ENCODE measurements around the gene VPS13D. TPM values are rescaled to one million over a fixed set of nuclear protein-coding genes. Genes with fewer than 3 reads are reported as not detected.

VPS13D gene
- total RNA-seq, 1 experiment from 2014 or later, result 36.5 TPM

DNA sequence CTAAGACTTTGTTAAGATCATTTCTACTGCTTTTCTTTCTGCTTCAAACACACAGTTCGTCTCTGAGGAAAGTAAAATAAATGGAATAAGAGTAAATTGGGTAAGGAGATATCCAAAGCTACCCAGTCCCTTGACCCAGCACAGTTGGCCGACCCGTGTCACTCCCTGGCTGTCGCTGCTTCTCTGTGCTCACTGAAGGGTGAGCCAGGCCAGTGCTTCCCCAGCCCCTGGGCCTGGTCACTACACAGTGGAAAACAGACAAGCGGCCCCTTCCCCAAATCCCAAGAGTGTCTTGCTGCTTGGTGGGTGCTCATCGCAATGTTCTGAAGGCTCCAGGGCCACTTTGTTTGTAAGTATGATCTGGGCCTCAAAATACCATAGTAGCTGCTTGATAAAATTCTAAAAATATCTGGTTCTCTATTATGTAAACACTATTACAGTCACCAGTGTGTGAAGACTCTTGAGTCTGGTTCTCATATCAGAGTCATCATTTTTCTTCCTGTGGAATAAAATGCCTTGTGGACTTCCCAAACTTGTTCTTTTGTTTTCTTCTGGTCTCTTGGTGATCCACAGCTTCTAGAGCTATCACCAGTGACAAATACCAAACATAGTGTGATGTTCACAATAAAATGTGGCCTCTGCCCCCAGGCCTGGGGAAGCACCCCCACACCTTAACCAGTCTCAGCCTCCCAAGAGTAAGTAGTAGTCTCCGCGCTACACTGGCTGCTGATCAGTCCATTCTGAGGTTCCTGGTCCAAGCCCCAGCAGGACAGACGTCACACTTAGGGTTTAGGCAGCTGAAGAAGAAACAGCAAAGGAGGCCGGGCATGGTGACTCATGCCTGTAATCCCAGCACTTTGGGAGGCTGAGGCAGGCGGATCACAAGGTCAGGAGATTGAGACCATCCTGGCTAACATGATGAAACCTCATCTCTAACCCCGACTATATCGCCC is 282.0 kb downstream of the VPS13D start:
- Mint-ChIP-seq H3K4me1 (ENCODE audit: insufficient read depth, unreplicated experiment) (no peaks in the 10 kb centered on the region), H3K9me3 (ENCODE audit: unreplicated experiment) (no peaks in the 10 kb centered on the region), H3K27me3 (ENCODE audit: insufficient read depth, unreplicated experiment) (no peaks in the 10 kb centered on the region), H3K36me3 (ENCODE audit: insufficient read depth, unreplicated experiment) (peaks cover 35% of the 10 kb centered on the region), H3K27ac (ENCODE audit: low read depth, unreplicated experiment) (no peak overlapping the region), H3K4me3 (ENCODE audit: unreplicated experiment) (no peak overlapping the region)
- no peak for DNase-seq (ENCODE audit: unreplicated experiment)
- TF ChIP-seq, protein P1, sequence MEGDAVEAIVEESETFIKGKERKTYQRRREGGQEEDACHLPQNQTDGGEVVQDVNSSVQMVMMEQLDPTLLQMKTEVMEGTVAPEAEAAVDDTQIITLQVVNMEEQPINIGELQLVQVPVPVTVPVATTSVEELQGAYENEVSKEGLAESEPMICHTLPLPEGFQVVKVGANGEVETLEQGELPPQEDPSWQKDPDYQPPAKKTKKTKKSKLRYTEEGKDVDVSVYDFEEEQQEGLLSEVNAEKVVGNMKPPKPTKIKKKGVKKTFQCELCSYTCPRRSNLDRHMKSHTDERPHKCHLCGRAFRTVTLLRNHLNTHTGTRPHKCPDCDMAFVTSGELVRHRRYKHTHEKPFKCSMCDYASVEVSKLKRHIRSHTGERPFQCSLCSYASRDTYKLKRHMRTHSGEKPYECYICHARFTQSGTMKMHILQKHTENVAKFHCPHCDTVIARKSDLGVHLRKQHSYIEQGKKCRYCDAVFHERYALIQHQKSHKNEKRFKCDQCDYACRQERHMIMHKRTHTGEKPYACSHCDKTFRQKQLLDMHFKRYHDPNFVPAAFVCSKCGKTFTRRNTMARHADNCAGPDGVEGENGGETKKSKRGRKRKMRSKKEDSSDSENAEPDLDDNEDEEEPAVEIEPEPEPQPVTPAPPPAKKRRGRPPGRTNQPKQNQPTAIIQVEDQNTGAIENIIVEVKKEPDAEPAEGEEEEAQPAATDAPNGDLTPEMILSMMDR (IDR thresholded peaks at IDR 0.05; ENCODE audit: unreplicated experiment), result no peak
- intact Hi-C loops (cut with micrococcal nuclease), result no loop called here
- ChIA-PET POLR2A (no interaction called here), CTCF (no interaction called here)
- no TSS peak for BruUV-seq (replicated peaks)

DNA sequence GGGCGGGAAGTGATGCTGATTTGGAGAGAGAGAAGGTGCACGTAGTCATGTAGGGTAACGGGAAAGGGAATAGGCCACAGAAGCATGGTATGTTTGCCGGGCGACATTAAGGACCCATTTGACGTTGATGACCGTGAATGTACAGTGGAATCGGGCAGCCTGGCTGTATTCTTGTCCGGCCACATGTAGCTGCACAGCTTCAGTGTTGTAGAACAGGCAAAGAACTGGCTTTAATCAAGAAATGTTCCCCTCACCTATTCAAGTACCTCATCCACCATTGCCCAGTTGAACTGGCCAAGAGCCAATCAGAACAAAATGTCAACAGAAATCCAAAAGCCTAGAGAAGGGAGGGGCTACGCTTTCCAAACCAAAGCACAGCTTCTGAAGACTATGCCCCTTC is 283.4 kb downstream of the VPS13D start:
- Mint-ChIP-seq H3K4me1 (ENCODE audit: insufficient read depth, unreplicated experiment) (no peaks in the 10 kb centered on the region), H3K9me3 (ENCODE audit: unreplicated experiment) (no peaks in the 10 kb centered on the region), H3K27me3 (ENCODE audit: insufficient read depth, unreplicated experiment) (no peaks in the 10 kb centered on the region), H3K27ac (ENCODE audit: low read depth, unreplicated experiment) (no peak overlapping the region), H3K36me3 (ENCODE audit: insufficient read depth, unreplicated experiment) (peaks cover 29% of the 10 kb centered on the region), H3K4me3 (ENCODE audit: unreplicated experiment) (no peak overlapping the region)
- ChIA-PET CTCF (interaction anchor here (0.8 to 1.0 kb wide), 2 partner anchors 16 to 22 kb away, joined by 3 to 4 read pairs; no protein-coding TSS in a partner anchor), POLR2A (interaction anchor here (0.7 kb wide), 1 partner anchor 43 kb away, joined by 3 read pairs; no protein-coding TSS in a partner anchor)
- intact Hi-C loops (cut with micrococcal nuclease), result no loop called here
- no TSS peak for BruUV-seq (replicated peaks)
- TF ChIP-seq, protein P1 (IDR thresholded peaks at IDR 0.05; ENCODE audit: unreplicated experiment), result no peak
- no peak for DNase-seq (ENCODE audit: unreplicated experiment)

DNA sequence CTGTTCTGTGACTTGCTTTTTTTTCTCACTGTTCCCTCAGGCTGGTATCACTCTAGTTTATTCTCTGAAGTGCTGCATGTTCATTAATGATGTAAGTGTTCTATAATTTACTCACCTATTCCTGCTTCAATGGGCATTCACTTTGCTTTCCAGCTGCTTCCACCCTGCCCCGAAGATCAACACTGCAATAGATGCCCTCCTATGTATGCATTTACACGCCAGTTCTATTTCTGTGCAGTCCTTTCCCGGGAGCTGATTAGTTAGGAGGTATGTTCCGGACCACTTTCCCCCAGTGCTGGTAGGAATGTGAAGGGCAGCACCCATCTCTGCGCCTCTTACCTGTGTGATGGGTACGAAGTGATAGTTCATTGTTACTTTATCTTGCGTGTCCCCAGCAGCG is 284.8 kb downstream of the VPS13D start:
- Mint-ChIP-seq H3K27ac (ENCODE audit: low read depth, unreplicated experiment) (no peak overlapping the region), H3K4me1 (ENCODE audit: insufficient read depth, unreplicated experiment) (no peaks in the 10 kb centered on the region), H3K36me3 (ENCODE audit: insufficient read depth, unreplicated experiment) (peaks cover 21% of the 10 kb centered on the region), H3K9me3 (ENCODE audit: unreplicated experiment) (no peaks in the 10 kb centered on the region), H3K4me3 (ENCODE audit: unreplicated experiment) (no peak overlapping the region), H3K27me3 (ENCODE audit: insufficient read depth, unreplicated experiment) (no peaks in the 10 kb centered on the region)
- CTCF ChIA-PET, result no interaction called here
- no peak for DNase-seq (ENCODE audit: unreplicated experiment)
- intact Hi-C loops (cut with micrococcal nuclease), result no loop called here
- BruUV-seq (replicated peaks), result no TSS peak
- TF ChIP-seq, protein P1 (IDR thresholded peaks at IDR 0.05; ENCODE audit: unreplicated experiment), result no peak
- POLR2A ChIA-PET, result no interaction called here

DNA sequence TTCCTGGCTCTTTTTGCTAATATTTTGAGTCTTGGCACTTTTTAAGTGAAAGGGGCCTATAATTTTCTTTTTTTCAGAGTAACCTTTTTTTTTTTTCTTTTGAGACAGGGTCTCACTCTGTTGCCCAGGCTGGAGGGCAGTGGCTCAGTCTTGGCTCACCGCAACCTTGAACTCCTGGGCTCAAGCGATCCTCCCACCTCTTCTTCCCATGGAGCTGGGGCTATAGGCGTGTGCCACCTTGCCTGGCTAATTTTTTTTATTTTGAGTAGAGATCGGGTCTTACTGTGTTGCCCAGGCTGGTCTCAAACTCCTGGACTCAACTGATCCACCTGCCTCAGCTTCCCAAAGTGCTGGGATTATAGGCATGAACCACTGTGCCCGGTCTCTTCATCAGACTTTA is 285.4 kb downstream of the VPS13D start:
- Mint-ChIP-seq H3K9me3 (ENCODE audit: unreplicated experiment) (no peaks in the 10 kb centered on the region), H3K27ac (ENCODE audit: low read depth, unreplicated experiment) (no peak overlapping the region), H3K4me1 (ENCODE audit: insufficient read depth, unreplicated experiment) (no peaks in the 10 kb centered on the region), H3K4me3 (ENCODE audit: unreplicated experiment) (no peak overlapping the region), H3K27me3 (ENCODE audit: insufficient read depth, unreplicated experiment) (no peaks in the 10 kb centered on the region), H3K36me3 (ENCODE audit: insufficient read depth, unreplicated experiment) (peaks cover 15% of the 10 kb centered on the region)
- no TSS peak for BruUV-seq (replicated peaks)
- TF ChIP-seq, protein P1 (IDR thresholded peaks at IDR 0.05; ENCODE audit: unreplicated experiment), result no peak
- ChIA-PET POLR2A (no interaction called here), CTCF (no interaction called here)
- intact Hi-C loops (cut with micrococcal nuclease), result no loop called here
- DNase-seq (ENCODE audit: unreplicated experiment), result no peak

Measured in MCF 10A (cell line).